SK-N-SH treated with all-trans-retinoic acid at 6 μM for 48 hours (cell line): ENCODE results near the gene TNFRSF12A.
"Not testable (repeated sequence)": the region's sequence is repeated elsewhere in the genome, so short reads cannot be mapped to it uniquely, and the experiment has no call there.

Experiments
- ARNTL ChIP-seq: fragments of 450-650 bp; formaldehyde crosslinking; IDR thresholded peaks from 2 replicates; pipeline ENCODE4 v1.5.0; 2020; ENCODE audit warnings: low read depth, mild to moderate bottlenecking, moderate library complexity, borderline replicate concordance
- CSDC2 ChIP-seq: fragments of 250-450 bp; sonication (Bioruptor Pico); IDR thresholded peaks from 2 replicates; pipeline ENCODE4 v1.5.0; 2020; ENCODE audit warnings: mild to moderate bottlenecking, moderate library complexity
- CSRNP3 ChIP-seq: fragments of 250-450 bp; sonication (Bioruptor Pico); IDR thresholded peaks from 2 replicates; pipeline ENCODE4 v1.5.1; 2021; ENCODE audit warnings: mild to moderate bottlenecking, moderate library complexity
- ZFP30 ChIP-seq: fragments of 450-650 bp; formaldehyde crosslinking; IDR thresholded peaks from 2 replicates; pipeline ENCODE4 v1.5.0; 2022; ENCODE audit warnings: mild to moderate bottlenecking, moderate library complexity
- TF ChIP-seq, protein P1 (sequence below): fragments of 250-450 bp; sonication (Bioruptor Pico); IDR thresholded peaks from 2 replicates; pipeline ENCODE4 v1.5.0; 2020; ENCODE audit warnings: mild to moderate bottlenecking, moderate library complexity

DNA sequence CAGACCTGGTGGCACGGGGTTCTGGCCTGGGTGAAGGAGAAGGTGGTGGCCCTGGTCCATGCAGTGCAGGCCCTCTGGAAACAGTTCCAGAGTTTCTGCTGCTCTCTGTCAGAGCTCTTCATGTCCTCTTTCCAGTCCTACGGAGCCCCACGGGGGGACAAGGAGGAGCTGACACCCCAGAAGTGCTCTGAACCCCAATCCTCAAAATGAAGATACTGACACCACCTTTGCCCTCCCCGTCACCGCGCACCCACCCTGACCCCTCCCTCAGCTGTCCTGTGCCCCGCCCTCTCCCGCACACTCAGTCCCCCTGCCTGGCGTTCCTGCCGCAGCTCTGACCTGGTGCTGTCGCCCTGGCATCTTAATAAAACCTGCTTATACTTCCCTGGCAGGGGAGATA is 49.0 kb downstream of the TNFRSF12A start:
- TF ChIP-seq, protein P1, sequence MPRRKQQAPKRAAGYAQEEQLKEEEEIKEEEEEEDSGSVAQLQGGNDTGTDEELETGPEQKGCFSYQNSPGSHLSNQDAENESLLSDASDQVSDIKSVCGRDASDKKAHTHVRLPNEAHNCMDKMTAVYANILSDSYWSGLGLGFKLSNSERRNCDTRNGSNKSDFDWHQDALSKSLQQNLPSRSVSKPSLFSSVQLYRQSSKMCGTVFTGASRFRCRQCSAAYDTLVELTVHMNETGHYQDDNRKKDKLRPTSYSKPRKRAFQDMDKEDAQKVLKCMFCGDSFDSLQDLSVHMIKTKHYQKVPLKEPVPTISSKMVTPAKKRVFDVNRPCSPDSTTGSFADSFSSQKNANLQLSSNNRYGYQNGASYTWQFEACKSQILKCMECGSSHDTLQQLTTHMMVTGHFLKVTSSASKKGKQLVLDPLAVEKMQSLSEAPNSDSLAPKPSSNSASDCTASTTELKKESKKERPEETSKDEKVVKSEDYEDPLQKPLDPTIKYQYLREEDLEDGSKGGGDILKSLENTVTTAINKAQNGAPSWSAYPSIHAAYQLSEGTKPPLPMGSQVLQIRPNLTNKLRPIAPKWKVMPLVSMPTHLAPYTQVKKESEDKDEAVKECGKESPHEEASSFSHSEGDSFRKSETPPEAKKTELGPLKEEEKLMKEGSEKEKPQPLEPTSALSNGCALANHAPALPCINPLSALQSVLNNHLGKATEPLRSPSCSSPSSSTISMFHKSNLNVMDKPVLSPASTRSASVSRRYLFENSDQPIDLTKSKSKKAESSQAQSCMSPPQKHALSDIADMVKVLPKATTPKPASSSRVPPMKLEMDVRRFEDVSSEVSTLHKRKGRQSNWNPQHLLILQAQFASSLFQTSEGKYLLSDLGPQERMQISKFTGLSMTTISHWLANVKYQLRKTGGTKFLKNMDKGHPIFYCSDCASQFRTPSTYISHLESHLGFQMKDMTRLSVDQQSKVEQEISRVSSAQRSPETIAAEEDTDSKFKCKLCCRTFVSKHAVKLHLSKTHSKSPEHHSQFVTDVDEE (CRISPR knock-in tag), result not testable (repeated sequence)
- not testable (repeated sequence) for TF ChIP-seq ARNTL; ZFP30 (CRISPR knock-in tag); CSDC2 (CRISPR knock-in tag); CSRNP3 (CRISPR knock-in tag)
